Pancreas (tissue), 10 donors: ENCODE data around the gene RTL1. TPM values are rescaled to one million over a fixed set of nuclear protein-coding genes. Genes with fewer than 3 reads are reported as not detected.

Experiments used
- ATAC-seq, 4 donors: fragments of 200-7000 bp; cut with Tn5 transposase; one replicate each; pipeline versions ENCODE4 v1.8.0 to v1.9.1; 2020; ENCODE audit warnings: mild to moderate bottlenecking in 4 of 4, moderate library complexity in 4 of 4
- DNase-seq, 6 donors: peaks; one replicate each; pipeline ENCODE4 v3.0.0-alpha.2; 2020
- FAIRE-seq: peaks from 2 replicates; lab custom pipeline; 2012; peaks lifted over from hg19 to GRCh38; lab: Jason Lieb, UNC
- H3K27ac ChIP-seq, 4 donors: fragments of 200-600 bp; sonication (generic); 1 replicate in 3 of 4; 2 replicates in 1 of 4; pipeline versions ENCODE4 v1.5.0 to v1.8.0; 2020
- H3K27me3 ChIP-seq, 4 donors: fragments of 200-600 bp; one replicate each; pipeline ENCODE4 v1.8.0; 2021
- H3K36me3 ChIP-seq, 3 donors: fragments of 200-600 bp; sonication (generic) in 1 of 3; one replicate each; pipeline versions ENCODE4 v1.5.0 to v1.8.0; 2020 to 2021
- H3K4me1 ChIP-seq, 3 donors: fragments of 200-600 bp; one replicate each; pipeline ENCODE4 v1.8.0; 2021
- H3K4me3 ChIP-seq, 4 donors: fragments of 200-600 bp; sonication (generic) in 2 of 4; one replicate each; pipeline versions ENCODE4 v1.5.0 to v1.8.0; 2020 to 2021
- H3K9me3 ChIP-seq, 4 donors: fragments of 200-600 bp; one replicate each; pipeline ENCODE4 v1.8.0; 2021
- CTCF ChIP-seq, 4 donors: fragments of 200-600 bp; sonication (generic) in 3 of 4; IDR thresholded peaks; one replicate each; pipeline versions ENCODE4 v1.5.0 to v1.8.0; 2021; ENCODE audit warnings: antibody characterized with exemption in 4 of 4
- WGBS, 2 donors: extraction: QIAGEN DNeasy Blood & Tissue Kit; methylation state at CpG; one replicate each; pipeline ENCODE4 v1.1.7; 2013; 5-methylcytosine and 5-hydroxymethylcytosine counted together
- intact Hi-C, 3 donors: fragments of 100-400 bp; cut with DNase I; formaldehyde crosslinking; loops; one replicate each; pipeline versions ENCODE4 v1.11.1 to v1.14.2; 2022
- polyA plus RNA-seq, 2 donors: library from polyadenylated mRNA; stranded (reverse); fragments of 200-250 nt; gene quantifications; one replicate each; pipeline ENCODE4 v1.2.3, GENCODE V29; 2013
- total RNA-seq, 6 donors: library from RNA; stranded (reverse); fragmentation: NEBNext Ultra II Directional in 4 of 6; extraction: Animal tissue kit (Norgen Biotek cat#: 25700) in 4 of 6; gene quantifications; one replicate each; pipeline versions ENCODE4 v1.2.1 to v1.2.4, GENCODE V29; 2021 to 2023
- donor health status: healthy with polysubstance abuse.
- donor health status: DM: no; HTN: no; CAD: no; lungs with moderate emphysema.
- donor health status: DM: no; HTN: no; CAD: no.
- donor health status: control.
- donor health status: control.
- donor health status: Bipolar disorder and iron deficiency.
- donor health status: DM: yes; HTN: yes; CAD: no.
- donor health status: DM: no; HTN: no; CAD: no.
- donor health status: DM: no; HTN: no; CAD: no.
- donor health status: DM: yes; HTN: yes; CAD: no.

Gene RTL1
- total and polyA plus RNA-seq, 8 donors, result 0.02 to 0.80 (median 0.03) TPM; not detected in 3

DNA sequence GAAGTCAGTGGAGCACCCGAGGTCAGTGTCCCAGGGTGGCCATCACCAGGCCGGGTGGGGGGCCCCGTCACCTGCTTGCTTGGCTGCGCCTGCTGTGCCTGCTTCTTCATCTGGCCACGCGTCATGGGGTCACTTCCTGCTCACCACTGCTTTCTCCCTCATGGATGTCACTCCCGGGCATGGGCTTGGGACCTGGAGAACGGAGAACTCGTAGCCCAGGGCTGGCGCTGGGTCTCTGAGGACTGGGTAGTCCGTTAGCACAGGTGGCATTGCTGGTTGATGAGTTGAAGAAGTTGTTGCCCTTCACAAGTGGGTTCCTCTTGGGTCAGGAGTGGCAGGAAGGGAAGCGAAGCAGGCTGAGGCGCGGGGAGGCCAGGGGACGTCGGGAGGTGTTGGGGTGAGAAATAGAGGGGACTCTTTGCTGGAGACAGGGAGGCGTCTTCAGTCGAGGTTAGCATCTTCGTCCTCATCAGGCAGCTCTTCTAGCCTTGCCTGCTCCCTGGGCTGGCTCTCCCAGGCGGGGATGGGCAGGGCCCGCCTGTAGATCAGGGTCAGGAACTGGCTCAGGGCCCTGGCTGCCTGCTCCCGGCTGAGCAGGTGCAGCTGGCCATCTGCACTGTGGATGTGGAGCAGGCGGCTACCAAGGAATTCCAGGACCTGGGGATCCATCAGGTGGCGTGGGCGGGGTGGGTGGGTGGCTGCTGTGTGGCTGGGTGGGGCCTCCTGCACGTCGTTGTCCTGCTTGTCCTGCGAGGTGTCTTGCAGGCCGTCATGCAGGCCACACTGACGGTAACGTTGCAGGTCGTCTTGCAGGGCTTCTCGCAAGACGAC lies 23.0 kb downstream of the RTL1 start:
- Histone ChIP-seq H3K27me3 (no peaks in the 10 kb centered on the region), H3K36me3 (no peaks in the 10 kb centered on the region), H3K4me1 (no peaks in the 10 kb centered on the region), H3K27ac (no peak overlapping the region), H3K4me3 (no peak overlapping the region), H3K9me3 (no peaks in the 10 kb centered on the region)
- DNase-seq (peak in 2 of 6 donors; percentile 55 to 57), FAIRE-seq (no peak), ATAC-seq (peak in 1 of 4 donors; percentile 16)
- 77 to 84% methylated on average over 31 to 34 of the region's 34 CpGs for WGBS, 2 donors
- intact Hi-C loops, result no loop called here
- TF ChIP-seq CTCF (IDR thresholded peaks at IDR 0.05), result no peak

DNA sequence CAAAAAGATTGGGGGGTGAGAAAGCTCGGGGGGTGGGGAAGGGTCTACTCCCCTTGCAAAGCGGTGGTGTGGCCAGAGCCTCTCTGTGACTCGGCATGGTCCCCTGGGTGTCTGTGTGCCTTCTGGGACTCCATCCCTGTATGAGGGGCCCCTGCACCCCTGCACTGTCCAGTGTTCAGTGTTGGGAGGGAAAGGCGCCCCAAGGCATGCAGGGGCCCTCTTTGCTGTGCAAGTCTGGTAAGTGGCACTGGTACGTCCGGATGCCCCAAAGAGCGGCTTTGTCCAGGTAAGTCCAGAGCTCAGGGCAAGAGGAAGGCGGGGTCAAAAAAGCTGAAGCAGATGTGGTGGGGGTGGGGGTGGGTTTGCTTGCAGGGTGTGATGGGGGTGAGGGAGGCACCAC lies 23.7 kb downstream of the RTL1 start:
- Histone ChIP-seq H3K4me1 (no peaks in the 10 kb centered on the region), H3K27me3 (no peaks in the 10 kb centered on the region), H3K9me3 (no peaks in the 10 kb centered on the region), H3K36me3 (no peaks in the 10 kb centered on the region), H3K4me3 (no peak overlapping the region), H3K27ac (no peak overlapping the region)
- 81 to 87% methylated on average over 8 of the region's 8 CpGs for WGBS, 2 donors
- ATAC-seq (no peak), DNase-seq (peak in 2 of 6 donors; percentile 26 to 27), FAIRE-seq (no peak)
- TF ChIP-seq CTCF (IDR thresholded peaks at IDR 0.05), result no peak
- intact Hi-C loops, result no loop called here

GRCh38 chr14:100879194-100879593 lies 24.3 kb downstream of the RTL1 start:
- FAIRE-seq (no peak), DNase-seq (peak in 2 of 6 donors; percentile 29 to 40), ATAC-seq (no peak)
- H3K4me1 ChIP-seq, result no peaks in the 10 kb centered on the region
- 80 to 85% methylated on average over 6 to 8 of the region's 8 CpGs for WGBS, 2 donors
- intact Hi-C loops, result no loop called here
- no peak overlapping the region for H3K4me3 ChIP-seq
- no peaks in the 10 kb centered on the region for H3K9me3 ChIP-seq
- no peak for TF ChIP-seq CTCF (IDR thresholded peaks at IDR 0.05)
- H3K27me3 ChIP-seq, result no peaks in the 10 kb centered on the region
- no peaks in the 10 kb centered on the region for H3K36me3 ChIP-seq
- no peak overlapping the region for H3K27ac ChIP-seq

- intact Hi-C loops, result no loop called here
- Histone ChIP-seq H3K9me3 (no peaks in the 10 kb centered on the region), H3K36me3 (no peaks in the 10 kb centered on the region), H3K27ac (no peak overlapping the region), H3K4me3 (no peak overlapping the region), H3K4me1 (no peaks in the 10 kb centered on the region), H3K27me3 (no peaks in the 10 kb centered on the region)
- no peak for FAIRE-seq
- ATAC-seq, result no peak
- DNase-seq, result peak in 2 of 6 donors; percentile 46 to 58
- no peak for TF ChIP-seq CTCF (IDR thresholded peaks at IDR 0.05)
- 67 to 73% methylated on average over 10 to 11 of the region's 11 CpGs for WGBS, 2 donors
These were observed 25.0 kb downstream of the RTL1 start for GRCh38 chr14:100878271-100879146.
